HCT116 (cell line): ENCODE measurements around the gene OR2B2. TPM values are rescaled to one million over a fixed set of nuclear protein-coding genes. Genes with fewer than 3 reads are reported as not detected.

Source experiments
- ATAC-seq: fragments of 200-7000 bp; cut with Tn5 transposase; 2 replicates; pipeline ENCODE4 v1.9.1; 2020; ENCODE audit warnings: mild to moderate bottlenecking, moderate library complexity
- BruUV-seq: library from RNA; stranded (reverse); fragments of 400-500 nt; replicated peaks from 2 replicates; lab custom pipeline; 2021; lab: Mats Ljungman, UMichigan
- CTCF ChIA-PET: fragments of 300-600 bp; sonication (Branson Sonifier 250); formaldehyde crosslinking; loops from one replicate; lab custom pipeline; 2021; ENCODE audit warnings: antibody characterized with exemption; lab: Charles Lee
- POLR2A ChIA-PET: fragments of 300-600, 350-600 bp; sonication (Branson Sonifier 250); formaldehyde crosslinking; loops from one replicate; lab custom pipeline; 2021; ENCODE audit warnings: antibody characterized with exemption; lab: Charles Lee
- RAD21 ChIA-PET, 2 experiments: fragments of 300-600 bp; sonication (Branson Sonifier 250); formaldehyde crosslinking; loops; one replicate each; lab custom pipeline; 2023; ENCODE audit warnings: low total read pairs in 2 of 2; ENCODE audit not compliant: uncharacterized antibody in 2 of 2, unreplicated experiment in 2 of 2, low non-redundant PET in 1 of 2; lab: Charles Lee
- DNase-seq: peaks from one replicate; pipeline ENCODE4 v3.0.0-alpha.2; 2010; ENCODE audit warnings: low read depth, low spot score
- H2AFZ ChIP-seq: fragments of 200-600 bp; shearing (Covaris generic), sonication (generic); 2 replicates; pipeline ENCODE4 v1.6.1; 2017; ENCODE audit warnings: low read depth, mixed run types, mixed read lengths, antibody characterized with exemption, low read length; ENCODE audit not compliant: poor library complexity, severe bottlenecking
- H3K27ac ChIP-seq: 2 replicates; pipeline ENCODE4 v1.5.1; 2012; ENCODE audit warnings: low read depth, low read length
- H3K27me3 ChIP-seq: fragments of 200-600 bp; sonication (generic); 2 replicates; pipeline ENCODE4 v1.6.1; 2016; ENCODE audit warnings: mixed run types, low read length, mixed read lengths; ENCODE audit not compliant: insufficient read depth
- H3K36me3 ChIP-seq, 2 experiments: fragments of 200-500 bp in 1 of 2; fragments of 200-600 bp in 1 of 2; sonication (Bioruptor generic) in 1 of 2; sonication (generic) in 1 of 2; 2 replicates each; pipeline versions ENCODE4 v1.5.1 to v1.6.1; 2014 to 2016; ENCODE audit warnings: low read length in 2 of 2, inconsistent platforms in 1 of 2, mixed read lengths in 1 of 2, mixed run types in 1 of 2; ENCODE audit not compliant: insufficient read depth in 2 of 2, control insufficient read depth in 1 of 2
- H3K4me1 ChIP-seq, 2 experiments: fragments of 200-600 bp in 1 of 2; sonication (generic) in 1 of 2; 2 replicates each; pipeline versions ENCODE4 v1.5.1 to v1.6.1; 2012 to 2017; ENCODE audit warnings: low read length in 2 of 2, inconsistent platforms in 1 of 2, mild to moderate bottlenecking in 1 of 2, mixed read lengths in 1 of 2, mixed run types in 1 of 2, moderate library complexity in 1 of 2; ENCODE audit not compliant: insufficient read depth in 2 of 2, control insufficient read depth in 1 of 2
- H3K4me2 ChIP-seq: fragments of 200-600 bp; sonication (generic); 2 replicates; pipeline ENCODE4 v1.6.1; 2017; ENCODE audit warnings: mixed run types, low read length, mixed read lengths
- H3K4me3 ChIP-seq, 2 experiments: fragments of 200-600 bp in 1 of 2; sonication (generic) in 1 of 2; replicated peaks in 1 of 2; 2 replicates each; pipeline ENCODE4 v1.5.1; 2011 to 2016; ENCODE audit warnings: low read length in 2 of 2, control low read depth in 1 of 2, low read depth in 1 of 2, mild to moderate bottlenecking in 1 of 2, mixed read lengths in 1 of 2, mixed run types in 1 of 2
- H3K79me2 ChIP-seq: fragments of 200-600 bp; sonication (generic); 2 replicates; pipeline ENCODE4 v1.6.1; 2017; ENCODE audit warnings: mild to moderate bottlenecking, mixed run types, low read length, moderate library complexity, mixed read lengths; ENCODE audit not compliant: insufficient read depth
- H3K9ac ChIP-seq: fragments of 200-600 bp; sonication (generic); 2 replicates; pipeline ENCODE4 v1.6.1; 2016; ENCODE audit warnings: low read length, mixed read lengths
- H3K9me2 ChIP-seq: fragments of 200-600 bp; sonication (generic), shearing (Covaris generic); 2 replicates; pipeline ENCODE4 v1.6.1; 2017; ENCODE audit warnings: mixed run types, mild to moderate bottlenecking, moderate library complexity; ENCODE audit not compliant: insufficient read depth
- H3K9me3 ChIP-seq, 2 experiments: fragments of 200-500 bp in 1 of 2; fragments of 200-600 bp in 1 of 2; sonication (Bioruptor generic) in 1 of 2; sonication (generic) in 1 of 2; 2 replicates each; pipeline ENCODE4 v1.6.1; 2014 to 2017; ENCODE audit warnings: low read length in 2 of 2, mixed read lengths in 2 of 2, inconsistent platforms in 1 of 2, low read depth in 1 of 2, mild to moderate bottlenecking in 1 of 2, mixed run types in 1 of 2, moderate library complexity in 1 of 2; ENCODE audit not compliant: control insufficient read depth in 1 of 2, insufficient read depth in 1 of 2
- H4K20me1 ChIP-seq: fragments of 200-600 bp; sonication (generic), shearing (Covaris generic); 2 replicates; pipeline ENCODE4 v1.6.1; 2017; ENCODE audit warnings: mixed run types, mild to moderate bottlenecking, moderate library complexity; ENCODE audit not compliant: insufficient read depth
- CEBPB ChIP-seq: IDR thresholded peaks from 2 replicates; pipeline ENCODE4 v1.6.1; 2012; ENCODE audit warnings: low read depth
- EGR1 ChIP-seq: IDR thresholded peaks from 2 replicates; pipeline ENCODE4 v1.6.1; 2012; ENCODE audit warnings: low read depth
- ELF1 ChIP-seq: IDR thresholded peaks from 2 replicates; pipeline ENCODE4 v1.6.1; 2012; ENCODE audit warnings: low read depth, borderline replicate concordance
- EZH2 ChIP-seq: fragments of 200-600 bp; sonication (generic); IDR thresholded peaks from 2 replicates; pipeline ENCODE4 v1.6.1; 2017; ENCODE audit warnings: antibody characterized with exemption, mixed run types
- FOSL1 ChIP-seq: IDR thresholded peaks from 2 replicates; pipeline ENCODE4 v1.6.1; 2012; ENCODE audit warnings: low read depth
- POLR2A ChIP-seq: IDR thresholded peaks from 2 replicates; pipeline ENCODE4 v1.7.0; 2011; ENCODE audit warnings: borderline replicate concordance; ENCODE audit not compliant: insufficient read depth, insufficient read length; ENCODE audit errors: extremely low read depth
- POLR2AphosphoS5 ChIP-seq: IDR thresholded peaks from 2 replicates; pipeline ENCODE4 v1.6.1; 2011; ENCODE audit warnings: mild to moderate bottlenecking, low read depth, low read length, moderate library complexity
- SP1 ChIP-seq: IDR thresholded peaks from 2 replicates; pipeline ENCODE4 v1.6.1; 2012; ENCODE audit warnings: low read depth
- SRF ChIP-seq: IDR thresholded peaks from 2 replicates; pipeline ENCODE4 v1.6.1; 2012; ENCODE audit warnings: low read depth
- TCF7L2 ChIP-seq: IDR thresholded peaks from 2 replicates; pipeline ENCODE4 v1.7.0; 2011; ENCODE audit warnings: borderline replicate concordance, inconsistent platforms; ENCODE audit not compliant: insufficient read depth, insufficient read length; ENCODE audit errors: extremely low read depth
- YY1 ChIP-seq: IDR thresholded peaks from 2 replicates; pipeline ENCODE4 v1.6.1; 2011; ENCODE audit warnings: low read length, low read depth, moderate library complexity, mild to moderate bottlenecking; ENCODE audit not compliant: insufficient replicate concordance; ENCODE audit errors: extremely low read depth
- ZNF274 ChIP-seq: fragments of 200-500 bp; sonication (Bioruptor generic); IDR thresholded peaks from 2 replicates; pipeline ENCODE4 v1.6.1; 2014; ENCODE audit warnings: mild to moderate bottlenecking, low read depth, low read length, inconsistent platforms
- intact Hi-C: fragments of 100-400 bp; cut with micrococcal nuclease; formaldehyde crosslinking; loops from 2 replicates; pipeline ENCODE4 v1.10.0; 2022
- total RNA-seq: library from RNA; stranded (reverse); gene quantifications from one replicate; pipeline ENCODE4 v1.2.1, GENCODE V29; 2021; ENCODE audit not compliant: unreplicated experiment
- TF ChIP-seq, protein P1 (sequence below): IDR thresholded peaks from 2 replicates; pipeline ENCODE4 v1.6.1; 2011; ENCODE audit warnings: mild to moderate bottlenecking, low read length, moderate library complexity; ENCODE audit not compliant: insufficient replicate concordance; ENCODE audit errors: extremely low read depth
- TF ChIP-seq, protein P2 (sequence below), 3 experiments: fragments of 200-600 bp in 1 of 3; sonication (generic) in 1 of 3; IDR thresholded peaks in 2 of 3; conservative IDR thresholded peaks in 1 of 3; 2 replicates each; pipeline ENCODE4 v1.5.1; 2012 to 2017; ENCODE audit warnings: low read depth in 2 of 3, low read length in 2 of 3, antibody characterized with exemption in 1 of 3, borderline replicate concordance in 1 of 3, control low read depth in 1 of 3, mild to moderate bottlenecking in 1 of 3, mixed read lengths in 1 of 3, mixed run types in 1 of 3, moderate library complexity in 1 of 3; ENCODE audit not compliant: insufficient read depth in 1 of 3
- TF ChIP-seq, protein P3 (sequence below): IDR thresholded peaks from 2 replicates; pipeline ENCODE4 v1.6.1; 2012
- TF ChIP-seq, protein P4 (sequence below): IDR thresholded peaks from 2 replicates; pipeline ENCODE4 v1.6.1; 2012

OR2B2 gene
- total RNA-seq, 1 experiment from 2014 or later = not detected

- intact Hi-C loops = loop anchor here (2.0 to 10.0 kb wide), 9 partner anchors 85 to 1839 kb away; a partner anchor contains a TSS
Observed at GRCh38 chr6:27893836-27894807, 18.1 kb downstream of the OR2B2 start.

More at GRCh38 chr6:27893836-27894807, 18.1 kb downstream of the OR2B2 start:
- TF ChIP-seq EGR1 (no peak), ZNF274 (no peak), SRF (no peak), TCF7L2 (peak; percentile 27), POLR2AphosphoS5 (peak; percentile 36; the same call in 1 of the 2 replicates), FOSL1 (no peak), ELF1 (no peak), SP1 (no peak), EZH2 (no peak), POLR2A (peak; percentile 71), YY1 (peak; percentile 21), CEBPB (no peak)
- TF ChIP-seq, protein P1, sequence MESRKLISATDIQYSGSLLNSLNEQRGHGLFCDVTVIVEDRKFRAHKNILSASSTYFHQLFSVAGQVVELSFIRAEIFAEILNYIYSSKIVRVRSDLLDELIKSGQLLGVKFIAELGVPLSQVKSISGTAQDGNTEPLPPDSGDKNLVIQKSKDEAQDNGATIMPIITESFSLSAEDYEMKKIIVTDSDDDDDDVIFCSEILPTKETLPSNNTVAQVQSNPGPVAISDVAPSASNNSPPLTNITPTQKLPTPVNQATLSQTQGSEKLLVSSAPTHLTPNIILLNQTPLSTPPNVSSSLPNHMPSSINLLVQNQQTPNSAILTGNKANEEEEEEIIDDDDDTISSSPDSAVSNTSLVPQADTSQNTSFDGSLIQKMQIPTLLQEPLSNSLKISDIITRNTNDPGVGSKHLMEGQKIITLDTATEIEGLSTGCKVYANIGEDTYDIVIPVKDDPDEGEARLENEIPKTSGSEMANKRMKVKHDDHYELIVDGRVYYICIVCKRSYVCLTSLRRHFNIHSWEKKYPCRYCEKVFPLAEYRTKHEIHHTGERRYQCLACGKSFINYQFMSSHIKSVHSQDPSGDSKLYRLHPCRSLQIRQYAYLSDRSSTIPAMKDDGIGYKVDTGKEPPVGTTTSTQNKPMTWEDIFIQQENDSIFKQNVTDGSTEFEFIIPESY = no peak
- TF ChIP-seq, protein P2, sequence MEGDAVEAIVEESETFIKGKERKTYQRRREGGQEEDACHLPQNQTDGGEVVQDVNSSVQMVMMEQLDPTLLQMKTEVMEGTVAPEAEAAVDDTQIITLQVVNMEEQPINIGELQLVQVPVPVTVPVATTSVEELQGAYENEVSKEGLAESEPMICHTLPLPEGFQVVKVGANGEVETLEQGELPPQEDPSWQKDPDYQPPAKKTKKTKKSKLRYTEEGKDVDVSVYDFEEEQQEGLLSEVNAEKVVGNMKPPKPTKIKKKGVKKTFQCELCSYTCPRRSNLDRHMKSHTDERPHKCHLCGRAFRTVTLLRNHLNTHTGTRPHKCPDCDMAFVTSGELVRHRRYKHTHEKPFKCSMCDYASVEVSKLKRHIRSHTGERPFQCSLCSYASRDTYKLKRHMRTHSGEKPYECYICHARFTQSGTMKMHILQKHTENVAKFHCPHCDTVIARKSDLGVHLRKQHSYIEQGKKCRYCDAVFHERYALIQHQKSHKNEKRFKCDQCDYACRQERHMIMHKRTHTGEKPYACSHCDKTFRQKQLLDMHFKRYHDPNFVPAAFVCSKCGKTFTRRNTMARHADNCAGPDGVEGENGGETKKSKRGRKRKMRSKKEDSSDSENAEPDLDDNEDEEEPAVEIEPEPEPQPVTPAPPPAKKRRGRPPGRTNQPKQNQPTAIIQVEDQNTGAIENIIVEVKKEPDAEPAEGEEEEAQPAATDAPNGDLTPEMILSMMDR (IDR thresholded peaks at IDR 0.05 in 2 of 3, conservative IDR thresholded peaks at IDR 0.05 in 1 of 3; ENCODE audit: borderline replicate concordance in 1 of 3, insufficient read depth in 1 of 3, low read depth in 2 of 3, low read length in 2 of 3) = no peak
- TF ChIP-seq, protein P3, sequence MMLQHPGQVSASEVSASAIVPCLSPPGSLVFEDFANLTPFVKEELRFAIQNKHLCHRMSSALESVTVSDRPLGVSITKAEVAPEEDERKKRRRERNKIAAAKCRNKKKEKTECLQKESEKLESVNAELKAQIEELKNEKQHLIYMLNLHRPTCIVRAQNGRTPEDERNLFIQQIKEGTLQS = no peak
- TF ChIP-seq, protein P4, sequence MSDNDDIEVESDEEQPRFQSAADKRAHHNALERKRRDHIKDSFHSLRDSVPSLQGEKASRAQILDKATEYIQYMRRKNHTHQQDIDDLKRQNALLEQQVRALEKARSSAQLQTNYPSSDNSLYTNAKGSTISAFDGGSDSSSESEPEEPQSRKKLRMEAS = no peak
- peak overlapping the region; percentile 98 for H3K27ac ChIP-seq
- no peaks in the 10 kb centered on the region for H3K9me3 ChIP-seq
- no peak overlapping the region for H2AFZ ChIP-seq
- ChIA-PET CTCF (interaction anchor here (0.7 to 2.4 kb wide), 14 partner anchors 57 to 767 kb away, joined by 3 to 16 read pairs (median 6); a partner anchor contains a TSS), RAD21 (interaction anchor here (0.6 to 1.3 kb wide), 4 partner anchors 56 to 121 kb away, joined by 3 to 4 read pairs (median 3); a partner anchor contains a TSS), POLR2A (interaction anchor here (0.6 to 6.3 kb wide), 31 partner anchors 8 to 1874 kb away, joined by 3 to 422 read pairs (median 5); partner anchors contain the start of gene ZKSCAN8)
- H3K79me2 ChIP-seq = no peaks in the 10 kb centered on the region
- peak overlapping the region; percentile 86 for H3K4me2 ChIP-seq
- H3K9ac ChIP-seq = peak overlapping the region; percentile 96
- H3K36me3 ChIP-seq = no peaks in the 10 kb centered on the region
- H4K20me1 ChIP-seq = no peaks in the 10 kb centered on the region
- BruUV-seq = no TSS peak
- no peaks in the 10 kb centered on the region for H3K27me3 ChIP-seq
- DNase-seq (peak; percentile 91), ATAC-seq (peak; percentile 13)
- no peaks in the 10 kb centered on the region for H3K9me2 ChIP-seq
- peaks cover 14 to 60% of the 10 kb centered on the region in 2 experiments for H3K4me1 ChIP-seq
- H3K4me3 ChIP-seq = peak overlapping the region; percentile 74 to 76
